DMS53 (cell line): ENCODE measurements around the gene GADL1.

ENCODE experiments used
- DNase-seq: peaks from one replicate; lab custom pipeline; 2025; lab: John Stamatoyannopoulos, UW

GADL1 gene

DNA sequence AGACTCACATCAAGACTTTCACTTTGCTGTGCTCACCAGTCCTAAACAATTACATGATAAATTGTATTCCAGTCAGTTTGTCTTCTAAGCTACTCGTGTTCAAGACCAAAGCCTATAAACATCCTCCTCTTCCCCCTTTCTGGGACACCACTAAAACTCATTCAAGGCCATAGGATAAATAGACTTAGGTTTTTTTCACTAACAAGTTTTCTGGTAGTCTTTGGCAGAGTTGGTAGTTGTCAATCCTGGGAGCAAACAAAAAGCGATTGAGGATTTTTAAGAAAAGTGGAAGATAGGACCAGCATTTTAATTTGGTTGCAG, 173.2 kb downstream of the GADL1 start:
- DNase-seq, result no peak

DNA sequence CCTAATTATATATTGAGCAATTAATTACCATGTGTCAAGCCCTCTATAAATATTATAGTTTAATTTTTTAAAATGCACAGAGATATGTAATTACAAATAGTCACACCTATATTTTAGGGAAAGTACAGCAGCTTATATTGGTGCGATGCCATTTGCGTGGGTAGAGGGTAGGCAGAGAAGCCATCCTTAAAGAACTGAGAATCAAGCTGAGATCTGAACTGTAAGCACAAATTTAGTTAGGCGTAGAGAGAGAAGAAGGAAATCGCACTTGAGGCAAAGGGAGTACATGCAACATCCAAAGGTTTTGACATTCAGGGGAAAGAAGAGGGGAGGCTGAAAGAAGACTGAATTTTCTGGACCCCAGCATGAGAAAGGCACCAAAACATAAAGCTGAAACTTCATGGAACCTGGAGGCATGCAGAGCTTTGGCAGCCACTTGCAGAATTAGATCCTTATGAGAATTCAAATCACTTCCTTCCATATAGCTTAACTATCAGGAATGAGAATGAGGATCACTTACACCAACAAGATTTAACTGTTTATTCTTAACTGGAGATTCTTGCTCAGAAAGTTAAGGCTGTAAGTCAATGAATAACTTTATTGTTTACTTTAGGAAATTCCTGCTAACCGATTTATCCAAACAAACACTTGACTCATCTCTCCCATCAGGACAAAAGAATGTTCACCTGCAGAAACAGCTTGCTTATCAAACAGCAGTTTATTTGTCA, 173.7 kb downstream of the GADL1 start:
- DNase-seq, result peak; percentile 55

DNA sequence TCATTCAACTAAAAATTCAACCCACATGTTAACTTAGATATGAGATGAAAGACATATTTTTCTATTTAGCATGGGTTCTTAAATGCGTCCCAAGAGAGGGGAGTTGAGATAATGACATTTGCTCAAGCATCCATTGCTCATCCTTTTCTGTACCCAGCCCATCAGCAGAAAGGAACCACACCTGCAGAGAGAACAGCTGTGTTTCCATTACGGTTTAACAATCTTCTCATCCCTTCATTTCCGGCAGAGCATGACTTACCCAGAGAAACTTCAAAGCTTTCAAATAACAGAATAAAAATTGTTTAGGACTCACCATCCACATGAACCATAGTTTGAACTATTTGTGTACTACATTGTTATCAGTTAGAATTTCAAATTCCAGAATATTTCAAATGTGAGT, 174.9 kb downstream of the GADL1 start:
- DNase-seq, result no peak

DNA sequence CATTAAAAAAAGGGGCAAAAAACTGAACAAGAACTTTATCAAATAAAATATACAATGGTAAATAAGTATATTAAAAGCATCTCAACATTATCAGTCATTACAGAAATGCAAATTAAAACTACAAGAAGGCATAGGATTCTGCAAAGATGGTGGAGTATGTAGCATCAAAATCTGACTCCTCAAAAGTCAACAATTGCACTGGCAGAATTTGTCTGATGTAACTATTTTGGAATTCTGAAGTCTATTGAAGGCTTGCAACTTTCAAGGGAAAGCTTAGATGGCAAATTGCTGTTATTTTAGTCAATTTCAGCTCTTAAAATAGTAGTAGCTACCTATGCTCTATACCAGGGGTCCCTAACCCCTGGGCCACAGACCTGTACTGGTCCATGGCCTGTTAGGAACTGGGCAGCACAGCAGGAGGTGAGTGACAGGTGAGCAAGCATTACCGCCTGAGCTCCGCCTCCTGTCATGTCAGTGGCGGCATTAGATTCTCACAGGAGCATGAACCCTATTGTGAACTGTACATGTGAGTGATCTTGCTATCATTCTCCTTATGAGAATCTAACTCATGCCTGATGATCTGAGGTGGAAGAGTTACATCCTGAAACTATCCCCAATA, 180.5 kb downstream of the GADL1 start:
- no peak for DNase-seq

DNA sequence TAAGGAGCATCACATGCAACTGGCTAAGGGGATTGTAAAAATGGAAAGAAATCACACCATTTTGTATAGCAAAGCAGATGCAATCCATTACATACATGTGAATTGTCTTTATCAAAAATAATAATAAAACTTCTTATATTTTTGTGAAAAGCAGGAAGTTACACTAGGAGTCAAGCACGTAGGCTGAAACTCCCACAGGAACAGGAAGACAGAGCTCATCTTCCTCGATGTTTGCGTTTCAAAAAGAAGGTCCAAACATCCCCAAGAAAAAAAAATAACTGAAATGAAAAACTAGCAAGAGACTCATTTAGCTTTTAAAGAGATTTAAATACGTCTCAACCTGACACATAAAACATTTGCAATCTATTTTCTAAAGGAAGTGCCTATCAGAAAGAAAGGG, 181.5 kb downstream of the GADL1 start:
- DNase-seq, result no peak

DNA sequence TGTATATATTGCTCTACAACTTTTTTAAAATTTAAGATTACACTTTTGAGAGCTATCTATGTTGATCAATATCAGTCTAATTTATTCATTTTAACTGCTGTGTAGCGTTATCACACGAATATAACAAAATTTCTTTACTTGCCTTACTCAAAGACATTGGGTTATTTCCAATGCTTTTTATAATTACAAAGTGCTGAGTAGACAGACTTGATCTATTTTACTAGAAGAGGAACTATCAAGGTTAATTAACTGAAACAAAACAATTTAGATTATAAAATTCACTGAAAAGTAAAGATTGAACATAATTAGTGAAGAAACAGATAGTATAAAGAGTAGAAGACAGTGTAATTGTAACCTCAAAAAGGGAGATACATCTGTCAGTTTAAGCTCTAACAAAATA, 182.6 kb downstream of the GADL1 start:
- DNase-seq, result no peak

DNA sequence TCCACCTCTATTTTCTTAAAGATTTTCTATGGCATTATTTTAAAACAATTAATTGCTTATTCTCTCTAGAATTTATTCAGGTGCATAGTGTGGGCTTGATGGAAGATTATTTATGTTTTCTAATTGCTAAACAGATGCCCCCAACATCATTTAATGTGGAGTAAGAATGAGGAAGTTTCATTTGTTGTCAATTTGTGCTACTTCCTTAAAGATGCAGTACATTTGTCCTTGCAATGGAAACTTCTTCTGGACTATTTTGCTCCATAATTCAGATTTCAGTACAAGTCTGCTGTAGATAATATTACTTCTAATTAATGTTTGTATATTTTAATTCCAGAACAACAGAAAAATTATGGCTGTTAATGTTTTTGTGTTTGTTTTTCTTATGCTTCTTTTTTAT, 183.3 kb downstream of the GADL1 start:
- no peak for DNase-seq

DNA sequence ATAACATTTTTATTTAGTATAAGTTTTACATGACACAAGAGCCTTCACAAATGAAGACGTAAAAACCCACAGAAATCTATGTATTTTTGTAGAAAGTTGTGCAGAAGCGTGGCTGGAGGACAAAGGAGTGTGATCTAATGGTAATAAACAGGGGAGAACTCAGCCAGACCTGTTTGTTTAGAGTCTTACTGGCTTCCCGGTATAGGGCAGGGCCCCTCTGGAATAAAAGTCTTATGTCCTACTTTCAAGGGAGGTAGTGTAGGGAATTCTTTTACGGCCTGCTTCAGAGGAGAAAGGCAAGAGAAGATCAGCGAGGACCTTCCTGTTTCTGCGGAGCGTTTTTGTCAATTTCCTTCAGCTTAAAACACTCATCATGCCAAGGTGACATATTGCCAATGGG, 184.4 kb downstream of the GADL1 start:
- no peak for DNase-seq

DNA sequence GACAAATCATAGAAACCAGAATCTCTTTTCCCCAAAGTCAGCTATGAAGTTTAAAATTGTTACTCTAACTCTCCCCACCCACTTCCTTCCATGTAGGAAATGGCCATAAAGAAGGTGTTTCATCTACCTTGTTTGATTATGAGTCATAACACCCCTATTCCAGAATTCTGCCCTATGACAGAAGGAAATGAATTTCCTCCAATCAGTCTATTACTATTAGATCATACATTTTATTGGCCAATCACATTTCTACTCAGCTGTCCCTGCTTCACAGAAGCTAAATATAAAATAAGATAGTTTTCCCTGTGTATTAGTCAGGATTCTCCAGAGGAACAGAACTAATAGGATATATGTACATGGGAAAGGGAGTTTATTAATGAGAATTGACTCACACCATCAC, 186.0 kb downstream of the GADL1 start:
- no peak for DNase-seq

DNA sequence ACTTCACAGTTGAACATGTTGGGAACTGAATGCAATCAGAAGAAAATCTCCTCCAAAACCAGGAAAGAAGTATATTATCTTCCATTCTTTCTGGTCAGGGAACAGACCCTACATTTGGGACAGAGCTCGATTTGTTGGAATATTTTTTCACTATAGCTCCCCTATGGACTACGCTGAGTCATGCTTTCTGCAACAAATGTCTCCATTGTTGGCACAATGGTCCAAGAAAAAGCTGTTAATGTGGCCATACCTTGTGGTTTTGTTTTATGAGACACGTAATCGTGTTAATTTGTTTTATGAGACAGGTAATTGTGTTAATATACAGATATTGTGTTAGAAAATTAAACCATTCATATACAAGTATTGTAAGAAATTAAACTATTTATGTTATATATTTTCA, 186.6 kb downstream of the GADL1 start:
- DNase-seq, result no peak

DNA sequence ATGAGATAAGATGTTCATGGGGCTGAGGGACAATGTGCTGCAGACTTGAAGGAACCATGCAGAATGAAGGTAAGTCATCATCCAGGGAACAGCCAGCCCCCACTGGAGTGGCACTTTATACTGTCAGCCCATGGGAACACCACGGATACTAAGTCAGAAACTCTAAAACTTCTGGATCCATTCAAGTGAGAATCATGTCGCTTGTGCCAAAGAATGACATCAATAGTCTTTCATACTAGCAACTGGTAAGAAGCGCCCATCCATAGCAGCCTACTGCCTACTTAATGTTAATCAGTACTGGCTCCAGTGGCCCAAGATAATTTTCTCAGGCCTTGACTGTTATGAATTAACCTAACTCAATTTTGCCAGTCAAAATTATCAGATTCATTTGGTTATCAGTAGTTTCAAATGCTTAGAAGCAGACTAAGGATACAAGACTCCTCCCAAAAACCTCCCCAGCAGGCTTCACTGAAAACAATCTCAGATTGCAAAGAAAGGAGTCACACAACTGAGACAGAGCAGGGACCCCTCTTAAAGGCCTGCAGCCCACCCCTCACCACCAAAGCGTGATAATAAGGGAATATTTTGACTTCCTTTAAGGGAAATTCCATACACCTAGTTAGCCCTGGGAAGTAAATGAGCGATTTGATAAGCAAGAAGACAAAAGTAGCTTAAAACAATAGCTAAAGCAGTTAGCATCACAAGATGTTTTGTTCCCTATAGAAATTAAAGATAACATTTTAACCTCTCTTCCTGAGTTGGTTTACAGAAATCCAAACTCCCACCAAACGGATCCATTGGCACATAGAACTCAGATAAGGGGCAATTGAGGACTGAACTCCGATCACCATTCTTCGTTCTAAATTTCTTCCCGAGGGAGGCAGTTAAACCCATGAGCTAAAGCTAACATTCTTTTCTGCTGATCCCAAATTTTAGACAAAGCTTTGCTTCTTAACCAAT, 189.2 kb downstream of the GADL1 start:
- no peak for DNase-seq

DNA sequence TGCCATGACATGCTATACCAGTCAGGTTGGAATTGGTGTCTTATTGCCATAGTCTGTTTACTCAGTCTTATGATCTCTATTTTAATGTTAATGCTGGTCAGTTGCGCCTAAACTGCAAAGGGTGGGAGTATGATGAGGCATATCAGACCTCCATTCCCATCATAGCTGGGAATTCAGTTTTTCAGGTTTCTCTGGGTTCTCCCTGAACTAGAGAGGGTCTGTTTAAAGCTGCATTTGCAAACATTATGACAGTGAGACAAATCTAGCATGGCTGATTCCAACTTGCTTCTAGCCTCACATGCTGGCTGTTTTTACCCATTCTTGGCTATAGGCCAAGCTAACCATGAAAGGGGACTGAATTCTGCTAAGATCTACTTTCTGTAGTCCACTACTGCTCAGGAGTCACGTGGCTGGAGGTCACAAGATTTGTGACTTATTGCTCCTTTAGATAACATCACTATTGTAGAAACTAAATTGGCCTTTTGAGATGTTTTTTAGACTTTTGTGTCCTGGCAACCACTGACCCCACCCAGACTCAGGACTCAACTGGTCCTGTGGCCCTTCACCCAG, 191.5 kb downstream of the GADL1 start:
- no peak for DNase-seq

DNA sequence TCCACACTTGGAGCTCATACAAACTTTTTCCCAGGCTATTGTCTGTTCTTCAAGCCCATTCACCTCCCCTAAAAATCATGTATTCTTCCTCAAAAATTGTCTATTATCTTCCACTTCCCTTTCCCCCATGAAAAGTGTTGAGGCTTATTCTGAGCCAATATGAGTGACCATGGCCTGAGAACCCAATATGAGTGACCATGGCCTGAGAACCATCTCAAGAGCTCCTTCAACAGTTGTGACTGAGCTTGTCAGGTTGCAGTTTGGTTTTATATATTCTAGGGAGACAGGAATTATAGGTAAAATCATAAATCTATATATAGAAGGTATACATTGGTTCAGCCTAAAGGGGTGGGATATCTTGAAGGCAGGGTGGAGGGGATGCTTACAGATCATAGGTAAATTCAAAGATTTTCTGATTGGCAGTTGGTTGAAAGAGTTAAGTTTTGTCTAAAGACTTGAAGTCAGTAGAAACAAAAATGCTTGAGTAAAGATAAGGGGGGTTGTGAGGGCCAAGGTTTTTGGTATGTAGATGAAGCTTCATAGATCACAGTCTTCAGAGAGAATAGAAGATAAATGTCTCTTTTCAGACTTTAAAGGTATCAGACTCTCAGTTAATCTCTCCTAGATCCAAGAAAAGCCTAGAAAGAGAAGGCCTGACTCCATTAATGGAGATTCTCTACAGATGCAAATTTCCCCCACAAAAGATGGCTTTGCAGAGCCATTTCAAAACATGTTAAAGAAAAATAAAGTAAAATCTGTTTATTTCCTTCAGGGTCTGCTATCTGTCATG, 192.2 kb downstream of the GADL1 start:
- no peak for DNase-seq

DNA sequence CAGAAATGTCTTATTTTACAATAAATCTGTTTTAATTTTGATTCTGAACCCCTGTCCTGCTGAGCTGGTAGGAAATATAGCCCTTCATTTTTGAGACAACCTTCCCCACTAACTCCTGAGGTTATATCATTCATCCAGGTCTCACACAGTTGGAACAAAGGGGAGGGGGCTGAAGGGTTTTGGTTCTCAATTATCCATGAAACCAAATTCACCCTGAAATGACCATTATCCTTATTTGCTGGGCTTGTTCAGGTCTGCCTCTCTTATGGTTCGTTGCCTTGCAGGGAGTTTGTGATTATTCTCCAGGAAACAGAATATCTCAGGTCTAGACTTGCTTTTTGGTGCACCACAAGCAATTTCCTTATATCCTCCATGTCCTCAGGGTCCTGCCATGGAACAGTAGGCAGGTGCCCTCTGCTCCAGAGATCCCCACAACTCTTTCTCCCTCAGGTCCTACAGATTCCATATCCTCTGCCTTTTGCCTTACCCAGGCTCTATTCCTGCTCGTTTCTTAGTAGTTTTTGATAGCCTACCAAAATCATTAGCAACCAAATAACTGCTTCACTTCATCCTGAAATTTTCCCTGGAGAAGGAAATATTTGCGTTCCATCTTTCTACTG, 193.6 kb downstream of the GADL1 start:
- no peak for DNase-seq

DNA sequence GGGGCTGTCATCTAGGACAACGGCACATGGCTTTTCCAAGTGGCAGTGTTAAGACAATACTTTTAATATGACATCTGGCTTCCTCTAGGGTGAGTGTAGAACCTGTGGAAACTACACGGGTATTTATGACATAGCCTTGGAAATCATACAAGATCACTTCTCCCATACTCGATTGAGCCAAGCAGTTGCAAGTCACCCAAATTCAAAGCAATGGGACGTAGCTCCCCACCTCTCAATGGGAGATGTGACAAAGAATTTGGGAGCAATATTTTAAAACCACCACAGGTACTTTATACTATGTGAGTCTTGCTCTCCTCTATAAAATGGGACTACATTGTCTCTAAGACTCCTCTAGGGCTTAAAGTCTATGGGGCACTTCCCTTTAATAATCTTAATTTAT, 194.5 kb downstream of the GADL1 start:
- DNase-seq, result no peak

DNA sequence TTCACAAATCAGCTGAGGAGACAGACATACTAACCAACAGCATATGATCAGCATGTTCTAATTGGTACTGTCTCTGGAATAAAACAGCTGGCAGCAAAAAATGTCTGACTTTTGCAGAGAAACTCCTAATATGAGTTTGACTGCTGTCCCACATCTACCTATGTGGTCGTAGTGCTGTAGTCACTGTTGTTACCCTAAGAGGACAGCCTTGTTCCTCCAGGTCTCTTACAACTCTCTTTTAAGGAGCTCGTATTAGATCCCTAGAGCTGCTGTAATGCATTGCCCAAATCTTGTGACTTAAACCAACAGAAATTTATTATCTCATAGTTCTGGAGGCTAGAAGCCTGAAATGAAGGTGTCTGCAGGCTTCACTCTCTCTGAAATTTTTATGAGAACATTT, 195.9 kb downstream of the GADL1 start:
- no peak for DNase-seq

DNA sequence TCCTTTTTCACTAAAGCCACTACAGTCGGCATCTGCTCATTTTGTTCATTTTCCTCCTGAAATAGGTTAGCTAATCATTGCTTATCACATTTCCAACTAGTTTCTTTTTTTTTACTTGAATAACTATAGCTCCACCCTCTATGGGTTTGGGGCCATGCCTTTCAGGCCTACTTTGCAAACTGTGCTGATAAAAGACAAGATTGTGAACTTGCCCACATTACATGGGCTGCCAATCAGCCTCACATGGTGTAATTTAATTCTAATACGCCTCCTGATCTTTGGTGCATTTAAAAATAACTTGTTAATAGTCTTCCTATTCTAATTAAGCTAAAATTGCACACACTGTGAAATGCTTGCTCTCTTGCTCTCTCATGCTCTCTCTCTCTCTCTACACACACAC, 197.6 kb downstream of the GADL1 start:
- no peak for DNase-seq

DNA sequence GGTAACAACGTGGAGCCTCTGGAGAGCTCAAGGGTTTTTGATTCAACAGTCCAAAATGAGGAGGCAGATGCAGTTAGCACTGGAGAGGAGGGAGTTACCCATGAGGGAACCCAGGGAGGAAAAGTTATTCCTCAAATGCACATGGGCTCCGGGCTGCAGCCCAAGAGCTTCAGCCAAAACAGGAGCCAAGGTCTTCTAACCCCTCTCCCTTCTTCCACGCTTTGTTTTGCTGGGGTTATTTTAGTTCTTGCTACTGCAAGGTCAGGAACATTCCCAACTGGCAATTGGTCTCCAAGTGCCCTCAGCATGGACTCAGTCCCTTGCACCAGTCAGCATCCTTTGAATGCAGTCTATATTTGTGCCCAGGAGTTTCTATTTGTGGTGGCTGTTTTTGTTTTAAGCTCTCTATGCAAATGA, 198.1 kb downstream of the GADL1 start:
- no peak for DNase-seq

DNA sequence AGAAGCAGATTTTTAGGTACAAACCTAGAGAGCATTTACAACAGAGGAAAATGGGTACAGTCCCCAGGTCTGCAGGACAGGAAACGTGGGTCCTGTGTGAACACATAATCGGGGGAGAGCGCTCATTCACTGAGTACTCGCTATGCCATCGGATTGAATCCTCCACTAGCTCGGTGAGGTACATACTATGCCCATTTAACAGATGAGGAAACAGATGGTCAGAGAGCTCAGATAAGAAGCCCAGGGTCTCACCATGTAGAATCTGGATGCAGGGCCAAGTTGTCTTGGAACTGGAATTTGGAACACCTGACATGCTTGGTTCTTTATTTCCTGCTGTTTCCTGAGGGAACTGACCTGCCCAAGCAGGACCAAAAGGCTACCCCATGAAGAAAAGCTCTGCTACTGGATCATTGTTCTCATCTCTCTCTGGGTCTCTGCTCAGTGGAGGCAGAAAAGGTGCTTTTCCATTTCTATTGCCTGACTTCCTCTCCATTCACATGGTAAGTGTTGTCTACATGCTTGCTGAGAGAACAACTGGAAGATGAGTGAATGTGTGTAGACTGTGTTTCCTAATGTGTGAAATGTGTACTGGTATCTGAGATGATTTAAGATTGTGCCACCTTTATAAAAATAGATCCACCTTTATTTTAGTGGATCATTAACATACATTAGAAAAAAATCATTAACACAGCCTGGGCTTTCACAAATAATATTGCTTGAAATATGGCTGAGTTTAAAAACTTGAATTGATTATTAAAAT, 199.0 kb downstream of the GADL1 start:
- no peak for DNase-seq

DNA sequence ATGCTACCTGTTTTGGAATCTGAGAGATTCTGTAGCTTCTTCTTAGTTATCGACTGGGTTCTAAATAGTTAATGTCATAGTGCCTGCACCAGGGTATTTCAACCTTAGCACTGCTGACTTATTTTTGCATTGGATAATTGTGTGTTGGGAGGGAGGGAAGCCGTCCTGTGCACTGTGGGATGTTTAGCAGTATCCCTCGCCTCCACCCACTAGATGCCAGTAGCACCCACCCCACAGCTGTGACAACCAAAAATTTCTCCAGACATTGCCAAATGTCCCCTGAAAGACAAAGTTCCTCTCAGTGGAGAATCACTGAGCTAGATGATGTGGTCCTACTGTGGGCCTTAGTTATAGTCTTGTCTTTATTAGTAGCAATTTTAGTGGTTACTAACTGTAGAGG, 199.8 kb downstream of the GADL1 start:
- no peak for DNase-seq

DNA sequence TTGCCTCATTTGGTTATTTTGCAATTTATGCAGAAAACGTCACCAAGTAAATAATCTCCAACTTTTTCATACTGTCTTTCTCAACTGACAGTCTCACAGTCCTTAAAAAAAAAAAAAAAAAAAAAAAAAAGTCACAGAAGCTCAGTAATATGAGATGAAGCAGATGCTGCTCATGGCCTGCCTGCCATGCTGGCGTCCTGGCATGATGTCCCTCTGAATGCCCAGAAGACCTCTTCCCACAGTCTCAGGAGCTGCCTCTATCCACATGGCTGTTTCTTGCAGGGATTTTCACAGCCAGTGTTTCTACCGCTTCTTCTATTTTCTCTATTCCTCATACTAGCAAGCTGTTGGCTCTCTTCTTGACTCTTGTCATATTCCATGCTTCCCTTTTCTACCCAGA, 200.3 kb downstream of the GADL1 start:
- no peak for DNase-seq
